ENCODE results near the gene PLA2G2F.

The PLA2G2F gene

DNA sequence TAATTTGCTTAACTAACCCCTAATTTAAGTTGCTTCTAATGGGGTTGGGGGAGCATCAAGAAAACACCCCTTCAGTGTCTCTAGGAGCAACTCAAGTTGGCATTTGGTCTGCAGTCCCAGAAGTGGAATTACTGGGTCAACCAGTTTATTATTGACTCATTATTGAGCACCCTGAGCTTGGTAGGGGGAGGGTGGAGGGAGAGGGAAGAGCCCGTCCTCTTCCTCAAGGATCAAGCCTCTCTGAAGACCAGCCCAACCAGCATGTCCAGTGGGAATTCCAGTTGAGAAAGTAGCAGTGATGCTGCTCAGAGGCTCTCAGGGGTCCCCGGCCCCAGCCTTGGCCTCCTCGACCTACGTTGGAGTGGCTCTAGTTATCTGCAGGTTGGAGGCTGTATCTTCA lies 2.1 kb upstream of the PLA2G2F start:
- DNase-seq (ENCODE audit: extremely low read depth, low read depth) = no peak
- TF ChIP-seq, protein P1, sequence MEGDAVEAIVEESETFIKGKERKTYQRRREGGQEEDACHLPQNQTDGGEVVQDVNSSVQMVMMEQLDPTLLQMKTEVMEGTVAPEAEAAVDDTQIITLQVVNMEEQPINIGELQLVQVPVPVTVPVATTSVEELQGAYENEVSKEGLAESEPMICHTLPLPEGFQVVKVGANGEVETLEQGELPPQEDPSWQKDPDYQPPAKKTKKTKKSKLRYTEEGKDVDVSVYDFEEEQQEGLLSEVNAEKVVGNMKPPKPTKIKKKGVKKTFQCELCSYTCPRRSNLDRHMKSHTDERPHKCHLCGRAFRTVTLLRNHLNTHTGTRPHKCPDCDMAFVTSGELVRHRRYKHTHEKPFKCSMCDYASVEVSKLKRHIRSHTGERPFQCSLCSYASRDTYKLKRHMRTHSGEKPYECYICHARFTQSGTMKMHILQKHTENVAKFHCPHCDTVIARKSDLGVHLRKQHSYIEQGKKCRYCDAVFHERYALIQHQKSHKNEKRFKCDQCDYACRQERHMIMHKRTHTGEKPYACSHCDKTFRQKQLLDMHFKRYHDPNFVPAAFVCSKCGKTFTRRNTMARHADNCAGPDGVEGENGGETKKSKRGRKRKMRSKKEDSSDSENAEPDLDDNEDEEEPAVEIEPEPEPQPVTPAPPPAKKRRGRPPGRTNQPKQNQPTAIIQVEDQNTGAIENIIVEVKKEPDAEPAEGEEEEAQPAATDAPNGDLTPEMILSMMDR (IDR thresholded peaks at IDR 0.05; ENCODE audit: low read depth, low read length) = no peak

- TF ChIP-seq, protein P1 (IDR thresholded peaks at IDR 0.05; ENCODE audit: low read depth, low read length) = no peak
- DNase-seq (ENCODE audit: extremely low read depth, low read depth) = no peak
Measured at GRCh38 chr1:20137604-20138003, 1.5 kb upstream of the PLA2G2F start.

DNA sequence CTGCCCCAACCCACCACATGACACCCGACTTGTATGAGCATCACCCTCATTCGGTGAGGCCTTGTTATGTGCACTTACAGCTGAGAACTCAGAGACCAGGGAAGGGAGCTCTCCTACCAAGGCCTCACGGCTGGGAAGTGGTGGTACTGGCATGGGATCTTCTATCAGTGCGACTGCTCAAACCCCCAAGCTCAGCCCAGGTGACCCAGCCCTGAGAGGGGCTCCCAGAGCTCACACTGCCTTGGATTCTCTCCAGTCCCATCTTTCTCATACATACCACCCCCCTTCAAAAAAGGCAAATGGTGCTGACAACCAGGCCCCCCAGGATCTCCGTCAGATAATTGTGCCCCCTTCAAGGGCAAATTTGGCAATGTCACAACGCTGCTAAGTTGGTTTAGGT lies 777 bp upstream of the PLA2G2F start:
- DNase-seq (ENCODE audit: extremely low read depth, low read depth) = no peak
- TF ChIP-seq, protein P1 (IDR thresholded peaks at IDR 0.05; ENCODE audit: low read depth, low read length) = no peak

DNA sequence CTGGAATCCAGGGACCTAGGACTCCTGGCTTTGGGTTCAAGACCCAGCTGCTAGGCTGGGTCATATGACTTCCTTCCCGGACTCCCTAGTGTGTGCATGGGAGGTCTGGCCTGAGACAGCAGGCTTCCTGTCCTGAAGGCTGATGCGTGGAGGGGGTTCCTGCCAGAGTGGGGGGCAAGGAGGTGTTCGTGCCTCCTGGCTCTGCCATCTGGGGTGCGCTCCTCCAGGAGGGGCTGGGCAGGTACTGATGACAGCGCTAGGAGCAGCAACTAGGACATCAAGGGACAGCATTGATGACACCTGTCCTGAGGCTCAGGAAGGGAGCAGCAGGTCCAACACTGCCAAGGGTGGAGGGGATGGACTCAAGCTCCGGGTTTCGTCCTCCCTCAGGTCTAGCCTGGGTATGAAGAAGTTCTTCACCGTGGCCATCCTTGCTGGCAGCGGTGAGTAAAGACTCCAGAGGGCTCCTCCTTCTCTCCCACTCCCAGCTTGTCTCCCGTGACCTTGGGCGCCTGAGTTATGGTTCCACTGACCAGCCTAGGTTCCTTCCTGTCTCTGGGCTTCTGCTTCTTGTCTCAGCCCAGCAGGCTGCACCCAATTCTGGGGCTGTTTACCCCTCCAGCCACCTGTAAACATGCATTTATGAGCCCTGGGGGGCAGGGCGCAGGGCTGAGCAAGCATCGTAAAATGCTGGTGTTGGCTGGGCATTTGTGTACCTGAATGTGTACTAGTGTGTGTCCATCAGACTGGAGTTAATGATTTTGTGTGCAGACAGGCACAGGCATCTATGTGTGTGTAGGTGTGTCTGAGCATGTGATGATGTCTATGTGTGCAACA lies 871 bp downstream of the PLA2G2F start:
- TF ChIP-seq, protein P1 (IDR thresholded peaks at IDR 0.05; ENCODE audit: low read depth, low read length) = no peak
- DNase-seq (ENCODE audit: extremely low read depth, low read depth) = no peak

GRCh38 chr1:20141001-20141400 lies 1.9 kb downstream of the PLA2G2F start:
- no peak for DNase-seq (ENCODE audit: extremely low read depth, low read depth)
- TF ChIP-seq, protein P1 (IDR thresholded peaks at IDR 0.05; ENCODE audit: low read depth, low read length) = no peak

DNA sequence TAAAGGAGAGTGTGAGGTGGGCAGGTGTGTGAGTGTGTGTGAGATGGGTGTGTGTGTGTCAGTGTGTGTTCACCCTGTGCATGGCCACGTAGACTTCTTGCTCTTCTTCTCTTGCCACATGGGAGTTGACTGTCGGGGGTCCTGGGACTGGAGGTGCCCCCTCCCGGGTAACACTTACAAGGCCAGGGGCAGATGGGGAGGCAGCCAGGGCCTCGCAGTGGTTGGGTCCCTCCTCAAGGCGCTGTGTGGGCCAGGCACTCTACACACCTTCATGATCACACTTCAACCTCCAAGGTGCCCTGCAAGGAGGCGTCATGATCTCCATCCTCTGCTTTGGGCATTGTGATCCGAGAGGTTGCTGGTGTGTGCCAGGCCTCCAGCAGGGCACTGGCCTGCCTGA lies 2.3 kb downstream of the PLA2G2F start:
- no peak for DNase-seq (ENCODE audit: extremely low read depth, low read depth)
- TF ChIP-seq, protein P1 (IDR thresholded peaks at IDR 0.05; ENCODE audit: low read depth, low read length) = no peak

- TF ChIP-seq, protein P1 (IDR thresholded peaks at IDR 0.05; ENCODE audit: low read depth, low read length) = no peak
- DNase-seq (ENCODE audit: extremely low read depth, low read depth) = no peak
Measured at GRCh38 chr1:20142001-20142710, 3.0 kb downstream of the PLA2G2F start.
